ENCODE results near the gene EPO. TPM values are rescaled to one million over a fixed set of nuclear protein-coding genes. Genes with fewer than 3 reads are reported as not detected.

EPO gene
- polyA plus RNA-seq, 1 donor (not counting 4 experiments of a cell fraction or from before 2014, with no cell fraction given), result 0.35 TPM

DNA sequence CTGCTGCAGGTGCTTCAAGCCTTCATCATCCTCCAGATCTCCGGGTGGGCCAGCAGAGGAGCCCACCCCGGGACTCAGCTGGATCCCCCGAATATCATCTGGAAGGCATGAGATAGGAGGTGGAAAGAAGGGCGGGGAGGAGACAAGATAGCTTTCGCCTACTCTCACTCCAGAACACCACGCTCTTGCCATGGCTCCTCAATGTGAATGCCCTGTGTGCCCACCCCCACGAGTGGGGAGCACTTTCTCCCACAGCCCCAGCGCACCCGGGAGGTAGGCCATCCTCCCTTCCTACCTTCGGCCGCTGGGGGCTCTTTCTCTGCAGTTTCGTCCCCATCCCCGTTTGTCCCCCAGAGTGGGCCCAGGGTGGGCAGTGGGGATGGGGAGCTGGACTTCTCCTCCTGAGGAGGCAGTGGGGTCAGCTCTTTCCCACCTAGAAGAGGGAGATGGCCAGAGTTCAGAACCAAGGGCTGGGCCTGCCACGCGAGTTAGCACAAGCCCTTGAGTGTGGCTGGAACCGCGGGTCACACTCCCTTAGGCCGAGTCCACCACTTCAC is 35.1 kb upstream of the EPO start:
- FAIRE-seq (no peak), DNase-seq (ENCODE audit: low read depth, low spot score) (no peak)
- Histone ChIP-seq H3K4me3 (ENCODE audit: control insufficient read depth in 2 of 3, extremely low read depth in 1 of 3, insufficient read depth in 2 of 3, low read depth in 1 of 3, low read length in 3 of 3) (no peak overlapping the region), H3K27me3 (ENCODE audit: control insufficient read depth, extremely low read depth, insufficient read depth, low read length) (no peaks in the 10 kb centered on the region), H3K9me3 (ENCODE audit: control insufficient read depth, low read depth, low read length) (no peaks in the 10 kb centered on the region), H3K9ac (ENCODE audit: control insufficient read depth, extremely low read depth, insufficient read depth, low read length) (no peak overlapping the region), H3K9me1 (ENCODE audit: control insufficient read depth, extremely low read depth, insufficient read depth, low read length) (no peaks in the 10 kb centered on the region), H3K79me2 (ENCODE audit: control insufficient read depth, insufficient read depth, low read length) (peaks cover 18% of the 10 kb centered on the region), H3K4me1 (ENCODE audit: control insufficient read depth, extremely low read depth, insufficient read depth, low read length) (peaks cover 2% of the 10 kb centered on the region), H3K36me3 (ENCODE audit: control insufficient read depth in 2 of 2, extremely low read depth in 1 of 2, insufficient read depth in 2 of 2, low read length in 2 of 2) (peaks cover 23% of the 10 kb centered on the region in 2 experiments), H4K20me1 (ENCODE audit: control insufficient read depth, extremely low read depth, insufficient read depth, low read length) (peaks cover 4% of the 10 kb centered on the region), H2AFZ (ENCODE audit: control insufficient read depth, low read length) (no peak overlapping the region), H3K4me2 (ENCODE audit: control insufficient read depth, extremely low read depth, insufficient read depth, low read depth, low read length) (no peak overlapping the region), H3K27ac (ENCODE audit: control insufficient read depth, insufficient read depth, low read length) (no peak overlapping the region)
- no peak for TF ChIP-seq EZH2 (IDR thresholded peaks at IDR 0.05; ENCODE audit: low read length)
- TF ChIP-seq, protein P1, sequence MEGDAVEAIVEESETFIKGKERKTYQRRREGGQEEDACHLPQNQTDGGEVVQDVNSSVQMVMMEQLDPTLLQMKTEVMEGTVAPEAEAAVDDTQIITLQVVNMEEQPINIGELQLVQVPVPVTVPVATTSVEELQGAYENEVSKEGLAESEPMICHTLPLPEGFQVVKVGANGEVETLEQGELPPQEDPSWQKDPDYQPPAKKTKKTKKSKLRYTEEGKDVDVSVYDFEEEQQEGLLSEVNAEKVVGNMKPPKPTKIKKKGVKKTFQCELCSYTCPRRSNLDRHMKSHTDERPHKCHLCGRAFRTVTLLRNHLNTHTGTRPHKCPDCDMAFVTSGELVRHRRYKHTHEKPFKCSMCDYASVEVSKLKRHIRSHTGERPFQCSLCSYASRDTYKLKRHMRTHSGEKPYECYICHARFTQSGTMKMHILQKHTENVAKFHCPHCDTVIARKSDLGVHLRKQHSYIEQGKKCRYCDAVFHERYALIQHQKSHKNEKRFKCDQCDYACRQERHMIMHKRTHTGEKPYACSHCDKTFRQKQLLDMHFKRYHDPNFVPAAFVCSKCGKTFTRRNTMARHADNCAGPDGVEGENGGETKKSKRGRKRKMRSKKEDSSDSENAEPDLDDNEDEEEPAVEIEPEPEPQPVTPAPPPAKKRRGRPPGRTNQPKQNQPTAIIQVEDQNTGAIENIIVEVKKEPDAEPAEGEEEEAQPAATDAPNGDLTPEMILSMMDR (optimal IDR thresholded peaks at IDR 0.05 in 1 of 3, IDR thresholded peaks at IDR 0.05 in 1 of 3, conservative IDR thresholded peaks at IDR 0.05 in 1 of 3; ENCODE audit: extremely low read depth in 1 of 3, insufficient read depth in 2 of 3, low read length in 3 of 3), result no peak
- dilution Hi-C loops (cut with MboI; ENCODE audit: extremely low pct_ligation_motif_present, low sequenced_read_pairs), result no loop called here

DNA sequence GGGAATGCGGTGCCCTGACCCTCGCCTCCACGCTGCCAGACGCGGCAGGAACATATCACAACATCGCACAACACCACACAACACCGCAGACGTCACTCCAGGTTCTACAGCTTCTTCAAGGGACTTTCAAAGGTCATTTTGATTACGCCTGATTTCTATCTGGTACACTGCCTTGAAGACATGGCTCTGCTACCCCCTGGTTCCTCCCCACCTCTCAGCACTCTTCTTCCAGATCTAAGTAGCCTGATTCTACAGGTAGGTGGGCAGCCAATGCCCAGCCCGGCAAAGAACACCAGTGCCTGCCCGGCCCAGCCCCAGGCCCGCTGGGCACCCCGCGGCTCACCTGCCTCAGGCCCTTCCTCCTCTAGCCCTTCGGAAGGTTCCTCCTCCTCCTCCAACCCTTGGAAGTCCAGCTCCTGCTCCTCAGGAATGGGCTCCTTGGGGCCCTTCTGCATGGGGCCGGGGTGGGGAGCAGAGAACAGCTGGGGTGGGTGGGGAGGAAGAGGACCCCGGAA is 34.6 kb upstream of the EPO start:
- Histone ChIP-seq H3K4me1 (ENCODE audit: control insufficient read depth, extremely low read depth, insufficient read depth, low read length) (no peaks in the 10 kb centered on the region), H3K9me1 (ENCODE audit: control insufficient read depth, extremely low read depth, insufficient read depth, low read length) (no peaks in the 10 kb centered on the region), H4K20me1 (ENCODE audit: control insufficient read depth, extremely low read depth, insufficient read depth, low read length) (peaks cover 6% of the 10 kb centered on the region), H3K4me2 (ENCODE audit: control insufficient read depth, extremely low read depth, insufficient read depth, low read depth, low read length) (no peak overlapping the region), H3K9ac (ENCODE audit: control insufficient read depth, extremely low read depth, insufficient read depth, low read length) (no peak overlapping the region), H2AFZ (ENCODE audit: control insufficient read depth, low read length) (no peak overlapping the region), H3K36me3 (ENCODE audit: control insufficient read depth in 2 of 2, extremely low read depth in 1 of 2, insufficient read depth in 2 of 2, low read length in 2 of 2) (peaks cover 20 to 23% of the 10 kb centered on the region in 2 experiments), H3K27me3 (ENCODE audit: control insufficient read depth, extremely low read depth, insufficient read depth, low read length) (no peaks in the 10 kb centered on the region), H3K79me2 (ENCODE audit: control insufficient read depth, insufficient read depth, low read length) (peaks cover 21% of the 10 kb centered on the region), H3K9me3 (ENCODE audit: control insufficient read depth, low read depth, low read length) (no peaks in the 10 kb centered on the region), H3K4me3 (ENCODE audit: control insufficient read depth in 2 of 3, extremely low read depth in 1 of 3, insufficient read depth in 2 of 3, low read depth in 1 of 3, low read length in 3 of 3) (no peak overlapping the region), H3K27ac (ENCODE audit: control insufficient read depth, insufficient read depth, low read length) (no peak overlapping the region)
- dilution Hi-C loops (cut with MboI; ENCODE audit: extremely low pct_ligation_motif_present, low sequenced_read_pairs), result no loop called here
- FAIRE-seq (no peak), DNase-seq (ENCODE audit: low read depth, low spot score) (no peak)
- TF ChIP-seq EZH2 (IDR thresholded peaks at IDR 0.05; ENCODE audit: low read length), result no peak
- TF ChIP-seq, protein P1 (optimal IDR thresholded peaks at IDR 0.05 in 1 of 3, IDR thresholded peaks at IDR 0.05 in 1 of 3, conservative IDR thresholded peaks at IDR 0.05 in 1 of 3; ENCODE audit: extremely low read depth in 1 of 3, insufficient read depth in 2 of 3, low read length in 3 of 3), result no peak
